ENCODE results near the gene SBF2. TPM values are rescaled to one million over a fixed set of nuclear protein-coding genes. Genes with fewer than 3 reads are reported as not detected.

SBF2 gene
- total and polyA plus RNA-seq, 9 of the 15 experiments (the other 6 are each of a cell fraction or from before 2014, with no cell fraction given), result 0.80 to 9.5 (median 5.0) TPM

GRCh38 chr11:10327254-10327653, 33.2 kb upstream of the SBF2 start (continued):
- TF ChIP-seq ARID1B (IDR thresholded peaks at IDR 0.05) (peak; percentile 54), RCOR1 (IDR thresholded peaks at IDR 0.05; ENCODE audit: borderline replicate concordance in 1 of 2, low read depth in 2 of 2, low read length in 2 of 2) (0 out of 4 replicates have a peak, but pooled peaks of 1 of the 2 experiments have one; percentile 8), MAFF (IDR thresholded peaks at IDR 0.05; ENCODE audit: low read length) (peak; percentile 78; the same call in 1 of the 2 replicates), ZEB2 (IDR thresholded peaks at IDR 0.05) (0 out of 2 replicates have a peak, but pooled peaks have one; percentile 32), HEY1 (CRISPR knock-in tag; IDR thresholded peaks at IDR 0.05; ENCODE audit: borderline replicate concordance) (no peak), ATF7 (IDR thresholded peaks at IDR 0.05) (peak; percentile 42; the same call in 1 of the 2 replicates), ETV1 (tag; conservative IDR thresholded peaks at IDR 0.05; ENCODE audit: low read depth) (peak; percentile 43; the same call in 1 of the 2 replicates), ZNF695 (CRISPR knock-in tag; IDR thresholded peaks at IDR 0.05) (no peak), MED1 (CRISPR knock-in tag; IDR thresholded peaks at IDR 0.05; ENCODE audit: borderline replicate concordance) (no peak), NFIX (CRISPR knock-in tag; IDR thresholded peaks at IDR 0.05; ENCODE audit: low read depth) (0 out of 2 replicates have a peak, but pooled peaks have one; percentile 19)
- TF ChIP-seq, protein P1, sequence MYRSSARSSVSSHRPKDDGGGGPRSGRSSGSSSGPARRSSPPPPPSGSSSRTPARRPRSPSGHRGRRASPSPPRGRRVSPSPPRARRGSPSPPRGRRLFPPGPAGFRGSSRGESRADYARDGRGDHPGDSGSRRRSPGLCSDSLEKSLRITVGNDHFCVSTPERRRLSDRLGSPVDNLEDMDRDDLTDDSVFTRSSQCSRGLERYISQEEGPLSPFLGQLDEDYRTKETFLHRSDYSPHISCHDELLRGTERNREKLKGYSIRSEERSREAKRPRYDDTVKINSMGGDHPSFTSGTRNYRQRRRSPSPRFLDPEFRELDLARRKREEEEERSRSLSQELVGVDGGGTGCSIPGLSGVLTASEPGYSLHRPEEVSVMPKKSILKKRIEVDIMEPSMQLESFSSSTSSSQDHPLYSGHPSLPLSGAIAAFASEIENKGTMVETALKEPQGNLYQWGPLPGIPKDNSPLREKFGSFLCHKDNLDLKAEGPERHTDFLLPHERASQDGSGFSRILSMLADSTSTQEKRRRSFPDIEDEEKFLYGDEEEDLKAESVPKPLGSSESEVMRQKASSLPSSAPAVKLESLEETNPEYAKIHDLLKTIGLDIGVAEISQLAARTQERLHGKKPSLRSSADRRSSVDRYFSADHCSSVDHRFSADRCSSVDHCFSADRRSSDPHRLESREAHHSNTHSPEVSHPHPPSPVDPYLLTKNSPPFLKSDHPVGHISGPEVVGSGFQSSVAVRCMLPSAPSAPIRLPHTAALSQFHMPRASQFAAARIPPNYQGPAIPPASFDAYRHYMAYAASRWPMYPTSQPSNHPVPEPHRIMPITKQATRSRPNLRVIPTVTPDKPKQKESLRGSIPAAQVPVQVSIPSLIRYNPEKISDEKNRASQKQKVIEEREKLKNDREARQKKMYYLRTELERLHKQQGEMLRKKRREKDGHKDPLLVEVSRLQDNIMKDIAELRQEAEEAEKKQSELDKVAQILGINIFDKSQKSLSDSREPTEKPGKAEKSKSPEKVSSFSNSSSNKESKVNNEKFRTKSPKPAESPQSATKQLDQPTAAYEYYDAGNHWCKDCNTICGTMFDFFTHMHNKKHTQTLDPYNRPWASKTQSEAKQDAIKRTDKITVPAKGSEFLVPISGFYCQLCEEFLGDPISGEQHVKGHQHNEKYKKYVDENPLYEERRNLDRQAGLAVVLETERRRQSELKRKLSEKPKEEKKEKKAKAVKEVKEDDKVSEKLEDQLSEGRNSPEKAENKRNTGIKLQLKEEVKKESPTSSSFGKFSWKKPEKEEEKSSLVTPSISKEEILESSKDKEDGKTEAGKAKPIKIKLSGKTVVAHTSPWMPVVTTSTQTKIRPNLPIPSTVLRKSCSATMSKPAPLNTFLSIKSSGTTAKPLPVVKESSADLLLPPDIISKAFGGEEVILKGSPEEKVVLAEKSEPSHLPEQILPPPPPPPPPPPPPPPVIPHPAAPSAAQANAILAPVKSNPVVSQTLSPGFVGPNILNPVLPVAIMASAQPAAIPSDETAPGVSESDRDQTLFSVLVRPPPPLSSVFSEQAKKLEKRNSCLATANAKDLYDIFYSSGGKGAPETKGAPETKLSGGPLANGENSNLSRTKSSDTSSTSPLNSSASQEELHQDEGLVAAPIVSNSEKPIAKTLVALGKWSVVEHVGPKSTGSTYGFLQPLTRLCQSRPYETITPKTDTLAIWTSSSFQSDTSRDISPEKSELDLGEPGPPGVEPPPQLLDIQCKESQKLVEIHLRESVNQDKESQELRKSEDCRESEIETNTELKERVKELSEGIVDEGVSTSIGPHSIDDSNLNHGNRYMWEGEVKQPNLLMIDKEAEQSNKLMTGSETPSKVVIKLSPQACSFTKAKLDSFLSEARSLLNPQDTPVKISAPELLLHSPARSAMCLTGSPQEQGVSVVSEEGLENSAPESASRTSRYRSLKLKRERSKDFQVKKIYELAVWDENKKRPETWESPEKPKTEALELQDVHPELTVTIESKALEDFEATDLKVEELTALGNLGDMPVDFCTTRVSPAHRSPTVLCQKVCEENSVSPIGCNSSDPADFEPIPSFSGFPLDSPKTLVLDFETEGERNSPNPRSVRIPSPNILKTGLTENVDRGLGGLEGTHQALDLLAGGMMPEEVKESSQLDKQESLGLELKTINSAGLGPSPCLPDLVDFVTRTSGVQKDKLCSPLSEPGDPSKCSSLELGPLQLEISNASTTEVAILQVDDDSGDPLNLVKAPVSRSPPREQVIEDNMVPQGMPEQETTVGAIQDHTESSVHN (IDR thresholded peaks at IDR 0.05; ENCODE audit: borderline replicate concordance in 1 of 2, low read depth in 1 of 2), result peak in 1 of 2 experiments; percentile 60; a peak in 2 of 4 replicates
- TF ChIP-seq, protein P2, sequence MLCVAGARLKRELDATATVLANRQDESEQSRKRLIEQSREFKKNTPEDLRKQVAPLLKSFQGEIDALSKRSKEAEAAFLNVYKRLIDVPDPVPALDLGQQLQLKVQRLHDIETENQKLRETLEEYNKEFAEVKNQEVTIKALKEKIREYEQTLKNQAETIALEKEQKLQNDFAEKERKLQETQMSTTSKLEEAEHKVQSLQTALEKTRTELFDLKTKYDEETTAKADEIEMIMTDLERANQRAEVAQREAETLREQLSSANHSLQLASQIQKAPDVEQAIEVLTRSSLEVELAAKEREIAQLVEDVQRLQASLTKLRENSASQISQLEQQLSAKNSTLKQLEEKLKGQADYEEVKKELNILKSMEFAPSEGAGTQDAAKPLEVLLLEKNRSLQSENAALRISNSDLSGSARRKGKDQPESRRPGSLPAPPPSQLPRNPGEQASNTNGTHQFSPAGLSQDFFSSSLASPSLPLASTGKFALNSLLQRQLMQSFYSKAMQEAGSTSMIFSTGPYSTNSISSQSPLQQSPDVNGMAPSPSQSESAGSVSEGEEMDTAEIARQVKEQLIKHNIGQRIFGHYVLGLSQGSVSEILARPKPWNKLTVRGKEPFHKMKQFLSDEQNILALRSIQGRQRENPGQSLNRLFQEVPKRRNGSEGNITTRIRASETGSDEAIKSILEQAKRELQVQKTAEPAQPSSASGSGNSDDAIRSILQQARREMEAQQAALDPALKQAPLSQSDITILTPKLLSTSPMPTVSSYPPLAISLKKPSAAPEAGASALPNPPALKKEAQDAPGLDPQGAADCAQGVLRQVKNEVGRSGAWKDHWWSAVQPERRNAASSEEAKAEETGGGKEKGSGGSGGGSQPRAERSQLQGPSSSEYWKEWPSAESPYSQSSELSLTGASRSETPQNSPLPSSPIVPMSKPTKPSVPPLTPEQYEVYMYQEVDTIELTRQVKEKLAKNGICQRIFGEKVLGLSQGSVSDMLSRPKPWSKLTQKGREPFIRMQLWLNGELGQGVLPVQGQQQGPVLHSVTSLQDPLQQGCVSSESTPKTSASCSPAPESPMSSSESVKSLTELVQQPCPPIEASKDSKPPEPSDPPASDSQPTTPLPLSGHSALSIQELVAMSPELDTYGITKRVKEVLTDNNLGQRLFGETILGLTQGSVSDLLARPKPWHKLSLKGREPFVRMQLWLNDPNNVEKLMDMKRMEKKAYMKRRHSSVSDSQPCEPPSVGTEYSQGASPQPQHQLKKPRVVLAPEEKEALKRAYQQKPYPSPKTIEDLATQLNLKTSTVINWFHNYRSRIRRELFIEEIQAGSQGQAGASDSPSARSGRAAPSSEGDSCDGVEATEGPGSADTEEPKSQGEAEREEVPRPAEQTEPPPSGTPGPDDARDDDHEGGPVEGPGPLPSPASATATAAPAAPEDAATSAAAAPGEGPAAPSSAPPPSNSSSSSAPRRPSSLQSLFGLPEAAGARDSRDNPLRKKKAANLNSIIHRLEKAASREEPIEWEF (CRISPR knock-in tag; IDR thresholded peaks at IDR 0.05), result no peak
- TF ChIP-seq, protein P3, sequence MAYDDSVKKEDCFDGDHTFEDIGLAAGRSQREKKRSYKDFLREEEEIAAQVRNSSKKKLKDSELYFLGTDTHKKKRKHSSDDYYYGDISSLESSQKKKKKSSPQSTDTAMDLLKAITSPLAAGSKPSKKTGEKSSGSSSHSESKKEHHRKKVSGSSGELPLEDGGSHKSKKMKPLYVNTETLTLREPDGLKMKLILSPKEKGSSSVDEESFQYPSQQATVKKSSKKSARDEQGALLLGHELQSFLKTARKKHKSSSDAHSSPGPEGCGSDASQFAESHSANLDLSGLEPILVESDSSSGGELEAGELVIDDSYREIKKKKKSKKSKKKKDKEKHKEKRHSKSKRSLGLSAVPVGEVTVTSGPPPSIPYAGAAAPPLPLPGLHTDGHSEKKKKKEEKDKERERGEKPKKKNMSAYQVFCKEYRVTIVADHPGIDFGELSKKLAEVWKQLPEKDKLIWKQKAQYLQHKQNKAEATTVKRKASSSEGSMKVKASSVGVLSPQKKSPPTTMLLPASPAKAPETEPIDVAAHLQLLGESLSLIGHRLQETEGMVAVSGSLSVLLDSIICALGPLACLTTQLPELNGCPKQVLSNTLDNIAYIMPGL (CRISPR knock-in tag; IDR thresholded peaks at IDR 0.05), result no peak
